Osteoblast (primary cell): Measurements from ENCODE around the gene EXOC3L4. TPM values are rescaled to one million over a fixed set of nuclear protein-coding genes. Genes with fewer than 3 reads are reported as not detected.

Experiments
- DNase-seq: peaks from one replicate; pipeline ENCODE4 v3.0.0; 2011; ENCODE audit warnings: low spot score, mixed read lengths; ENCODE audit not compliant: insufficient read length; ENCODE audit errors: missing footprints
- H2AFZ ChIP-seq: 2 replicates; pipeline ENCODE4 v1.6.0; 2011; ENCODE audit warnings: mild to moderate bottlenecking, low read length
- H3K27ac ChIP-seq: 2 replicates; pipeline ENCODE4 v1.5.1; 2011; ENCODE audit warnings: mild to moderate bottlenecking, low read depth, low read length, moderate library complexity
- H3K27me3 ChIP-seq: 2 replicates; pipeline ENCODE4 v1.6.0; 2012; ENCODE audit warnings: mild to moderate bottlenecking, control low read depth, inconsistent platforms, low read length, moderate library complexity; ENCODE audit not compliant: insufficient read depth
- H3K36me3 ChIP-seq: 2 replicates; pipeline ENCODE4 v1.5.1; 2011; ENCODE audit warnings: mild to moderate bottlenecking, low read length, control low read depth, moderate library complexity; ENCODE audit not compliant: insufficient read depth
- H3K4me1 ChIP-seq: 2 replicates; pipeline ENCODE4 v1.5.1; 2011; ENCODE audit warnings: mild to moderate bottlenecking, low read length, control low read depth, moderate library complexity; ENCODE audit not compliant: insufficient read depth
- H3K4me2 ChIP-seq: 2 replicates; pipeline ENCODE4 v1.6.0; 2011; ENCODE audit warnings: mild to moderate bottlenecking, low read length; ENCODE audit not compliant: insufficient read depth
- H3K4me3 ChIP-seq: fragments of 200-600 bp; sonication (generic); 3 replicates; pipeline ENCODE4 v1.5.1; 2012; ENCODE audit warnings: mild to moderate bottlenecking, low read length, inconsistent platforms; ENCODE audit not compliant: insufficient read depth
- H3K79me2 ChIP-seq: 2 replicates; pipeline ENCODE4 v1.6.0; 2012; ENCODE audit warnings: mild to moderate bottlenecking, low read length, control low read depth, inconsistent platforms; ENCODE audit not compliant: insufficient read depth
- H3K9me3 ChIP-seq: 2 replicates; pipeline ENCODE4 v1.5.1; 2011; ENCODE audit warnings: low read depth, low read length, control low read depth
- H4K20me1 ChIP-seq: 2 replicates; pipeline ENCODE4 v1.6.0; 2012; ENCODE audit warnings: mild to moderate bottlenecking, low read length, control low read depth; ENCODE audit not compliant: insufficient read depth
- CTCF ChIP-seq: IDR thresholded peaks from 2 replicates; pipeline ENCODE4 v1.5.1; 2011; ENCODE audit warnings: mild to moderate bottlenecking, low read depth, low read length, moderate library complexity; ENCODE audit errors: extremely low read depth
- total RNA-seq: library from RNA; depleted of rRNA; stranded (reverse); fragments of >200 nt; gene quantifications from 2 replicates; pipeline ENCODE4 v1.2.3, GENCODE V29; 2012

Gene EXOC3L4
- total RNA-seq, 1 donor, result not detected

- Histone ChIP-seq H3K4me1 (peaks cover 16% of the 10 kb centered on the region), H3K36me3 (no peaks in the 10 kb centered on the region), H2AFZ (peak overlapping the region; percentile 56), H3K79me2 (no peaks in the 10 kb centered on the region), H3K4me2 (peak overlapping the region; percentile 71), H3K4me3 (no peak overlapping the region), H4K20me1 (no peaks in the 10 kb centered on the region), H3K27me3 (no peaks in the 10 kb centered on the region), H3K27ac (peak overlapping the region; percentile 65), H3K9me3 (no peaks in the 10 kb centered on the region)
- TF ChIP-seq CTCF, result no peak
- no peak for DNase-seq
Observed at GRCh38 chr14:103110681-103111231, 16.2 kb downstream of the EXOC3L4 start.

DNA sequence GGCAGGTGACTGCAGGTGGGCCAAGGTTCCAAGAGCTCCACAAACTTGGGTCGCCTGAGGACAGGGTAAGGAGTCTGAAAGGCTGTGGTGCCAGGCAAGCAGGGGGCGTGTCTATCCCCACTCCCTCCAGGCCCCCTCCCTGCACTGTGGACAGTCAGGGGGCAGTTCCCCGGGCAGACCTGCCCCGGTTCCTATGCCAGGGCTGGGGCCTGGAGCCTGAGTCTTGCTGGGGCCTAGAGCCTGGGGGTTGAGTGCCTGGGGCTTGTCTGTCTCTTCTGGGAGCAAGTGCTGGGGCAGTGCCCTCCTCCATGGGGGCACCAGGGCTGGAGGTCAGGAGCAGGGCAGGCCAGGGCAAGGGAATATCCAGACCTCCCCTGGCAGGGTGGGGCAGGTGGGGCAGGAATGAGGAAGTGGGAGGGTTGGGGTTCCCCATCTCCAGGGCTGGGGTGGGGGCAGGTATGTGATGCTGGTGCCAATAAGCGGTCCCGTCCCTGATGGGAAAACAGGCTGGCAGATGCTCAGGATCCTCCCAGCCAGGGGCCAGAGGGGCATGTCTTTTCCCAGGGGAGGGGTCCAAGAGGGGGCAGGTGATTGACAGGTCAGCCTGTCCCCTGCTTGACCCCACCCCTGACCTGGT, 16.8 kb downstream of the EXOC3L4 start:
- Histone ChIP-seq H3K79me2 (no peaks in the 10 kb centered on the region), H2AFZ (no peak overlapping the region), H3K27me3 (no peaks in the 10 kb centered on the region), H3K36me3 (no peaks in the 10 kb centered on the region), H4K20me1 (no peaks in the 10 kb centered on the region), H3K9me3 (no peaks in the 10 kb centered on the region), H3K4me3 (no peak overlapping the region), H3K4me2 (no peak overlapping the region), H3K27ac (no peak overlapping the region), H3K4me1 (peaks cover 16% of the 10 kb centered on the region)
- TF ChIP-seq CTCF, result no peak
- no peak for DNase-seq

- Histone ChIP-seq H3K27me3 (no peaks in the 10 kb centered on the region), H3K4me2 (no peak overlapping the region), H2AFZ (no peak overlapping the region), H3K9me3 (no peaks in the 10 kb centered on the region), H3K79me2 (no peaks in the 10 kb centered on the region), H3K27ac (no peak overlapping the region), H4K20me1 (no peaks in the 10 kb centered on the region), H3K4me1 (peaks cover 16% of the 10 kb centered on the region), H3K36me3 (no peaks in the 10 kb centered on the region), H3K4me3 (no peak overlapping the region)
- no peak for DNase-seq
- TF ChIP-seq CTCF, result no peak
Observed at GRCh38 chr14:103112400-103113243, 18.1 kb downstream of the EXOC3L4 start.

GRCh38 chr14:103113303-103113702, 18.8 kb downstream of the EXOC3L4 start:
- no peak for DNase-seq
- Histone ChIP-seq H3K79me2 (no peaks in the 10 kb centered on the region), H3K4me1 (peaks cover 19% of the 10 kb centered on the region), H3K9me3 (no peaks in the 10 kb centered on the region), H3K4me3 (no peak overlapping the region), H3K27me3 (no peaks in the 10 kb centered on the region), H2AFZ (no peak overlapping the region), H3K36me3 (no peaks in the 10 kb centered on the region), H3K4me2 (no peak overlapping the region), H3K27ac (no peak overlapping the region), H4K20me1 (no peaks in the 10 kb centered on the region)
- no peak for TF ChIP-seq CTCF
